Calu3 (cell line): Measurements from ENCODE around the gene OR5D16. TPM values are rescaled to one million over a fixed set of nuclear protein-coding genes. Genes with fewer than 3 reads are reported as not detected.
"Not testable (repeated sequence)": the region's sequence is repeated elsewhere in the genome, so short reads cannot be mapped to it uniquely, and the experiment has no call there.

Experiments
- BruUV-seq: library from RNA; stranded (reverse); fragments of 400-500 nt; replicated peaks from 2 replicates; lab custom pipeline; 2021; lab: Mats Ljungman, UMichigan
- CTCF ChIA-PET: fragments of 300-600 bp; sonication (Branson Sonifier 250); formaldehyde crosslinking; loops from one replicate; lab custom pipeline; 2022; ENCODE audit warnings: antibody characterized with exemption; lab: Charles Lee
- DNase-seq: peaks from one replicate; pipeline ENCODE4 v3.0.0; 2022
- H3K27ac Mint-ChIP-seq: one replicate; pipeline ENCODE4 v1.8.0; 2022; ENCODE audit warnings: mixed read lengths; ENCODE audit not compliant: unreplicated experiment
- H3K27me3 Mint-ChIP-seq: one replicate; pipeline ENCODE4 v1.8.0; 2022; ENCODE audit warnings: mixed read lengths; ENCODE audit not compliant: unreplicated experiment
- H3K36me3 Mint-ChIP-seq: one replicate; pipeline ENCODE4 v1.8.0; 2022; ENCODE audit warnings: mild to moderate bottlenecking, moderate library complexity, mixed read lengths; ENCODE audit not compliant: insufficient read depth, unreplicated experiment
- H3K4me1 Mint-ChIP-seq: one replicate; pipeline ENCODE4 v1.8.0; 2022; ENCODE audit warnings: mild to moderate bottlenecking, low read depth, mixed read lengths; ENCODE audit not compliant: unreplicated experiment
- H3K4me3 Mint-ChIP-seq: one replicate; pipeline ENCODE4 v1.8.0; 2022; ENCODE audit warnings: mild to moderate bottlenecking, low read depth, moderate library complexity, mixed read lengths; ENCODE audit not compliant: unreplicated experiment
- H3K9me3 Mint-ChIP-seq: one replicate; pipeline ENCODE4 v1.8.0; 2022; ENCODE audit warnings: low read depth, mixed read lengths; ENCODE audit not compliant: unreplicated experiment
- CTCF ChIP-seq: fragments of 200-600 bp; IDR thresholded peaks from one replicate; pipeline ENCODE4 v1.8.0; 2022; ENCODE audit warnings: antibody characterized with exemption; ENCODE audit not compliant: unreplicated experiment
- intact Hi-C: fragments of 100-400 bp; cut with micrococcal nuclease; formaldehyde crosslinking; loops from one replicate; pipeline ENCODE4 v1.10.0; 2022; ENCODE audit not compliant: unreplicated experiment
- total RNA-seq: library from RNA; stranded (reverse); gene quantifications from 2 replicates; pipeline ENCODE4 v1.2.3, GENCODE V29; 2022

OR5D16 gene
- total RNA-seq, 1 experiment from 2014 or later = not detected

- Mint-ChIP-seq H3K4me1 (no peaks in the 10 kb centered on the region), H3K36me3 (no peaks in the 10 kb centered on the region), H3K4me3 (no peak overlapping the region), H3K9me3 (peaks cover 14% of the 10 kb centered on the region), H3K27ac (no peak overlapping the region), H3K27me3 (no peaks in the 10 kb centered on the region)
- CTCF ChIA-PET = no interaction called here
- no TSS peak for BruUV-seq
- TF ChIP-seq CTCF = no peak
- no peak for DNase-seq
- intact Hi-C loops = no loop called here
These were observed 8.9 kb downstream of the OR5D16 start for GRCh38 chr11:55847453-55847852.

- no peaks in the 10 kb centered on the region for H3K36me3 Mint-ChIP-seq
- no peak overlapping the region for H3K27ac Mint-ChIP-seq
- no peaks in the 10 kb centered on the region for H3K27me3 Mint-ChIP-seq
- intact Hi-C loops = no loop called here
- CTCF ChIA-PET = no interaction called here
- no peak overlapping the region for H3K4me3 Mint-ChIP-seq
- peaks cover 22% of the 10 kb centered on the region for H3K9me3 Mint-ChIP-seq
- DNase-seq = no peak
- H3K4me1 Mint-ChIP-seq = no peaks in the 10 kb centered on the region
- no peak for TF ChIP-seq CTCF
- no TSS peak for BruUV-seq
These were observed 10.5 kb downstream of the OR5D16 start for GRCh38 chr11:55849037-55849436.

GRCh38 chr11:55852141-55852540 is 13.6 kb downstream of the OR5D16 start:
- CTCF ChIA-PET = no interaction called here
- no peak overlapping the region for H3K4me3 Mint-ChIP-seq
- no peak for DNase-seq
- no peak overlapping the region for H3K27ac Mint-ChIP-seq
- intact Hi-C loops = no loop called here
- peaks cover 21% of the 10 kb centered on the region for H3K9me3 Mint-ChIP-seq
- TF ChIP-seq CTCF = no peak
- H3K36me3 Mint-ChIP-seq = no peaks in the 10 kb centered on the region
- BruUV-seq = no TSS peak
- no peaks in the 10 kb centered on the region for H3K27me3 Mint-ChIP-seq
- no peaks in the 10 kb centered on the region for H3K4me1 Mint-ChIP-seq

- no peak overlapping the region for H3K4me3 Mint-ChIP-seq
These were observed 16.2 kb downstream of the OR5D16 start for GRCh38 chr11:55854704-55855103.

GRCh38 chr11:55867354-55867753 is 28.8 kb downstream of the OR5D16 start:
- H3K4me1 Mint-ChIP-seq, DNase-seq, H3K36me3 Mint-ChIP-seq, intact Hi-C loops, BruUV-seq, H3K27ac Mint-ChIP-seq, H3K4me3 Mint-ChIP-seq, H3K9me3 Mint-ChIP-seq, CTCF ChIA-PET, H3K27me3 Mint-ChIP-seq: not testable (repeated sequence)

More at GRCh38 chr11:55854704-55855103, 16.2 kb downstream of the OR5D16 start:
- Mint-ChIP-seq H3K9me3 (peaks cover 17% of the 10 kb centered on the region), H3K27me3 (no peaks in the 10 kb centered on the region), H3K4me1 (no peaks in the 10 kb centered on the region), H3K27ac (no peak overlapping the region), H3K36me3 (no peaks in the 10 kb centered on the region)
- DNase-seq = no peak
- no peak for TF ChIP-seq CTCF
- BruUV-seq = no TSS peak
- intact Hi-C loops = no loop called here
- CTCF ChIA-PET = no interaction called here

- intact Hi-C loops, H3K27ac Mint-ChIP-seq, H3K9me3 Mint-ChIP-seq, H3K36me3 Mint-ChIP-seq, DNase-seq, H3K4me1 Mint-ChIP-seq, BruUV-seq, CTCF ChIA-PET, H3K27me3 Mint-ChIP-seq, H3K4me3 Mint-ChIP-seq: not testable (repeated sequence)
These were observed 34.2 kb downstream of the OR5D16 start for GRCh38 chr11:55872731-55873130.

GRCh38 chr11:55873146-55873545 is 34.6 kb downstream of the OR5D16 start:
- BruUV-seq, H3K4me1 Mint-ChIP-seq, H3K9me3 Mint-ChIP-seq, H3K27ac Mint-ChIP-seq, DNase-seq, CTCF ChIA-PET, H3K36me3 Mint-ChIP-seq, H3K27me3 Mint-ChIP-seq, intact Hi-C loops, H3K4me3 Mint-ChIP-seq: not testable (repeated sequence)
